Activated gamma-delta T cell (primary cell): ENCODE results near the gene PSMA4.
"Not testable (repeated sequence)": the region's sequence is repeated elsewhere in the genome, so short reads cannot be mapped to it uniquely, and the experiment has no call there.

ENCODE experiments used
- DNase-seq: peaks from one replicate; lab custom pipeline; 2025; lab: John Stamatoyannopoulos, UW

PSMA4 gene

DNA sequence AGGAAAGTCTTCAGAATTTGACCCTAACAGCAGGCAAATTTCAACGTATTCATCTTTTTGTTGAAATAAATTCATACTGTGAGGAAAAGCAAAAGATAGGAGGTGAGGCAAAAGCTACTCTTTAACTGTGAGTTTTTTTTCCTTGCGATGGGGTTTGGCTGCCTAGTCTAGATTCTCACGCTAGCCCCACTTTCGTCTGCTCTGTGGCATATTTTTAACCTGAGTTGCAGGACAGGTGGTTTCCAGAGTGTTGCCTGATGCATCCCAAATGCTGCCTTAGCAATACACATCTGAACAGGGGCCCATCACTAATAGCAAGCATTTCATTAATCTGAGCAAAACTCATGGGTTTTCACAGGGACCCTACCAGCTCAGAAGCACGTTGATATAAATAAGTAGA, 11.7 kb downstream of the PSMA4 start:
- no peak for DNase-seq

DNA sequence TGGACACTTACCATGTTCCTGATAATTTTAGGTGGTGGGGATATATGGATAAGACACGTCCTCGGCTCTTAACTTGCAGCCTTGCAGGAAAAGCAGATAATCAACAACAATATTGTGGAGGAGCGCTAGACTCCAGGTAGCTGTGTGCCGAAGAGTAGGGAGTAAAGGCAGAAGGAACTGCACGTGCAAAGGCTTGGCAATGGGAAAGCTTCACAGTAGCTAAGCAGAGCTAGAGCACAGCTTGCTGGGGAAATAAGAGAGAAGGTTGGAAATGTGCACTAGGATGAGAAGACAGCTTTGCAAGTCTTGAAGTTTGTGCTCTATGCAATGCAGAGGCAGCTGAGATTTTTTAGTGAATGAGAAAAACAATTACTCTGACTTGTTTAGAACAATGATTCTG, 12.4 kb downstream of the PSMA4 start:
- no peak for DNase-seq

DNA sequence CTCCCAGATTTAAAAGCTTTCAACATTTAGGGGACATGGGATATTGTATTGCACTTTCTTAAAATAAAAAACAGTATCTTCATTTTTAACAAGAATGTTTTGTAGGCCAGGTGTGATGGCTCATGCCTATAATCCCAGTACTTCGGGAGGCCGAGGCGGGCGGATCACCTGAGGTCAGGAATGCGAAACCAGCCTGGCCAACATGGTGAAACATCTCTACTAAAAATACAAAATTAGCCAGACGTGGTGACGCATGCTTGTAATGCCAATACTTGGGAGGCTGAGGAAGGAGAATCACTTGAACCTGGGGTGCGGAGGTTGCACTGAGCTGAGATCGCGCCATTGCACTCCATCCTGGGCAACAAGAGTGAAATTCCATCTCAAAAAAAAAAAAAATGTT, 20.0 kb downstream of the PSMA4 start:
- not testable (repeated sequence) for DNase-seq

DNA sequence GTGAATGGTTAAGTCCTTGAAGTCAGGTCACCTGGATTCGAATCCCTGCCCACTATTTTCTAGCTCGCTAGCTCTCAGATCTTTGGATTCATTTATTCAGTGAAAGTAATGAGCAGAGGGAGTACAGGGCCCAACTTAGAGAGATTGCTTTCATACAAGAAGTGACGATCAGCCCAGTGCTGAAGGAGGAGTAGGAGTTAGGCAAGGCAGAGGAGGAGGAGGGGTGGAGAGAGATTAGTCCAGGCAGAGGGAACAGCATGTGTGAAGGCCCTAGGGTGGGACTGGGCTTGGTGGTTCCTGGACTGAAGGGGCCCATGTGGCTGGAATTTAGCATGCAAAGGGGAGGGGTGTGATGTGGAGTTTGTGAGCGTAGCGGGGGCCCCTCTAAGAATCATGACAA, 21.2 kb downstream of the PSMA4 start:
- no peak for DNase-seq

DNA sequence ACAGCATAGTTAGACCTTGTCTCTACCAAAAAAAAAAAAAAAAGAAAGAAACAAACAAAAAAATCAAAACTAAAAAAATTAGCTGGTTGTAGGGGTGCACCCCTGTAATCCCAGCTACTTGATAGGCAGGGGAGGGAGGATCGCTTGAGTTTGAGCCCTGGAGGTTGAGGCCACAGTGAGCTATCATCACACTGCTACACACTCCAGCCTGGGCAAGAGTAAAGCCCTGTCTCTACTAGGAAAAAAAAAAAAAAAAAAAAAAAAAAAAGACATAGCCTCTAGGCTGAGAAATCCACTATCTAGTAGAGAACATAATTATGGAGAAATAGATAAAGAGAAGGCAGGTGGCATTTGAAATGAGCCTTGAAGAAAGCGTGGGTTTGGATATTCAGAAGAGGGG, 22.8 kb downstream of the PSMA4 start:
- DNase-seq, result no peak

DNA sequence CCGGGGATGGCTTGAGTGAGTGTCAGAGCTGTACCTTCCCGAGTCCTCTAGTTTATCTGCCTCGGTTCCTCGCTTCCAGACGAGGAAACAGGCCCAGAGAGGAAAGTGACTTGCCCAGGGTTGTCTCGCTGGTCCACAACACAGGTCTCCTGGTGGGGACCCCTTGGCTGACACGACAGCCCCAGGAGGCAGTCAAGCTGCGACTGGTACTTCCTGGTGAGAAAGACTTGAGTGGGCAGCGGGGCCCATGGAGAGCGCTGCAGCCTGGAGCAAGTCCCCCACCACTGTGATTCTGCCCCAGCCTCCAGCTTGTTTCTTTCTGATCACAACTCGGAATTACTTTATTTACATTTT, 24.5 kb downstream of the PSMA4 start:
- no peak for DNase-seq

DNA sequence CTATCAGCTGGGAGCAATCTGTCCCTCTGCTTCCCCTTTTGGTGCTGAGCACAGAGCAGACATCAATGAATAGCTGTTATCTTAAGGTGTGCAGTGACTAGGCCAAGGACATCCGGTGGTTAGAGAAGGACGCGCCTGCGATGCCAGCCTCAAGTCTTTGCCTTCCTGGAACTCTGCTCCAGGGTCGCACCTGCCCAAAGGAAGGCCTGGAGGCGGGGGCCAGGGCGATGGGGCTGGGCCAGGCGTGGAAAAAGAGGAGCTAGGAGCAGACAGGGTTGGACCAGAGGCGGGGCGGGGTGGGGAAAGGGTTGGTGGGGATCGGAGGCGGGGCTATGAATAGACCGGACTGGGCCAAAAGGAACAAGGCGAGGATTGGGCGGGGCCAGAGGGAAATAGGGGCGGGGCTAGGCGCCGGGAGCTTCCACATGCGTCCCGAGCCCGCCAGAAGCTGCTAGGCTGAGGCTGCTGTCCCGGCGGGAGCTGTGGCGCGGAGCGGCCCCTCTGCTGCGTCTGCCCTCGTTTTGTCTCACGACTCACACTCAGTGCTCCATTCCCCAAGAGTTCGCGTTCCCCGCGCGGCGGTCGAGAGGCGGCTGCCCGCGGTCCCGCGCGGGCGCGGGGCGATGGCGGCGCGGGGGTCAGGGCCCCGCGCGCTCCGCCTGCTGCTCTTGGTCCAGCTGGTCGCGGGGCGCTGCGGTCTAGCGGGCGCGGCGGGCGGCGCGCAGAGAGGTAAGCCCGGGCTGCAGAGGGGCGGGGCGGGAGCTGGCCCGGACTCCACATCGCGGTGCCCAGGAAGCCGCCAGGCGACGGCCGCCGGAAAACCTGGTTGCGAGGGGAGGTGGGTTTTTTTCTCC, 25.1 kb downstream of the PSMA4 start, which contains the start of gene CHRNA5:
CHRNA5 (plus strand) TSS at position 424 of the 854 bp plus-strand sequence; CDS start at position 624, 200 bp downstream.
- DNase-seq, result peak; percentile 34

DNA sequence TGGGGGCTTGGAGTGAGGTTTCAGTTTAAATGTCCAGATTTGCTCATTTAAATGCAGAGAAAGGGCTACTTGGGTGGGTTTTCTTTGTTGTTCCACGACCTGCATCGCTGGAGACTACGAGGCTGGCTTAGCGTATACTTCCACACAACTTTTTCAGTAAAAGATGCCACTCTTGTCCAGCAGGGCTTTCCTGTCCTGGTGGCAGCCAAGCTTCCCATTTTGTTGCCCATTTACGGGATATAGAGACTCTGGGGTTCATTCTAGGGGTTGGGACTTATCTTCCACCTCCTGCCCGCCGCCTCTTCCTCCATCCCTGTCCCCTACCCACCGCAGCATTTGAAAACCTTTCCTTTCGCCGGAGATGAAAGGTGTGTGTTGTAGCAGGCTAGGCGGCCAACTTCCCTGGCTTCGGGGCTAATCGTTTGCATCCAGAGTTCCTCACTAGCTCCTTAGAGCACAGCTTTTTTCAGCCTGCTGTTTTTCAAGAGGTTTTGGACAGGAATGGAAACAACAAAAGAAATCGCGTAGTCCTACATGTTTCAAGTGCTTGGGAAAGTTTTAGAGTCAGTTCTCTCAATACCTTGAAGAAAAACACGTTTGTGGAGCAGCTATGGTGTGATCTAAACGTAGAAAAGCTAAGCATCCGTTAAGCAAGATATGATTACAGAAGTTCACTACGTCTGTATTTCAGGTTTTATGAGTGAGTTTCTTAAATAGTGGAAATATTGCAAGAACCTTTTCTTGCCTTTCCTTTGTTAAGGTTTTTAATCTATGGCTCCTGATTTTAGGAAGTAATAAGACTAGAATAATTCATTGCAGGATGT, 25.9 kb downstream of the PSMA4 start:
- no peak for DNase-seq

DNA sequence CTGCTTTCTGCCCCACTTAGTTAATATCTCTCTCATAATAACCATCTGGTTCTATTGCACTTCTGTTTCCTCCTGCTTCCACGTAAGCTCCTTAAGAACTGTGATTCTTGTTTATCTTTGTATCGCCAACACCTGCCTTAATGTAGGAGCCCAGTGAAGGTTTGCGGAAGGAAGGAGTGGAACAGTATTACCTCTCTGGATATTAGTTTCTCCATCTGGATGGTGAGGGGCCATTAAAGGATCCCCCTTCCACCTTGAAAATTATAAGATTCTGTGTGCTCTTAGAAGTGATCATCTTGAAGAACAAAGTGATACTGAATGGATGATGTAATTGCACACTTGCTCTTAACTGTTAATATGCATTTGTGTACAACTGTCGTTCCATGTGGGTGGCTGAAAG, 27.3 kb downstream of the PSMA4 start:
- no peak for DNase-seq

DNA sequence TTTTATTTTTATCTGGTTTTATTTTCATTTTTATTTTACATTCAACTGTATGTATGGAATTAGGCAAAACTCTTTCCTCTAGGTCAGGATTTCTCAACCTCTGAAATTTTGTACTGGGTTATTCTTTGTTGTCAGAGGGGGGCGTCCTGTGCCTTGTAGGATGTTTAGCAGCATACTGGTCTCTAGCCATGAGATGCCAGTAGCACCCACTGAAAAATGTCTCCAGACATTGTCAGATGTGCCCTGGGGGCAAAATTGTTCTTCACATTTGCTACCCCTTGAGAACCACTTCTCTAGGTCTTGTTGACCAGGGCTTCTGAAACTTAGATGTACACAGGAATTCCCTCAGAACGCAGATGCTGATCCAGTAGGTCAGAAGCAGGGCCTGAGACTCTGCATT, 30.5 kb downstream of the PSMA4 start:
- no peak for DNase-seq

DNA sequence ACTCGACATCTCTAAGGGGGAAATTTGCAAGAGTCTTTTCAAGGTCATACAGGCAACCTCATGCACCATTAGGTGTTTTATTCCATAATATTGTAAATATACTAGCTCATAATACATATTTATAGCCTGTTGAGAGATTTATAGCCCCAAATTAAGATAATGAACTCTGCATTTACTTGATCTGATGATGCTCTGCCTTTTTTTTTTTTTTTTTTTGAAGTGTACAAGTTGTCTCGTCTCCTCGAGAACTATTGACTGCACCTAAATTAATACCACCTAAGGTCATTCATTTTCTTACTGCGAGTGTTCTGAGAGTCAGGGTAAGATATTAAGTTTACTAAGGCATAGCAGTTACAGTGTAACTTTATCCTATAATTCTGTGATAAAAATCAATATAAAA, 31.1 kb downstream of the PSMA4 start:
- no peak for DNase-seq

DNA sequence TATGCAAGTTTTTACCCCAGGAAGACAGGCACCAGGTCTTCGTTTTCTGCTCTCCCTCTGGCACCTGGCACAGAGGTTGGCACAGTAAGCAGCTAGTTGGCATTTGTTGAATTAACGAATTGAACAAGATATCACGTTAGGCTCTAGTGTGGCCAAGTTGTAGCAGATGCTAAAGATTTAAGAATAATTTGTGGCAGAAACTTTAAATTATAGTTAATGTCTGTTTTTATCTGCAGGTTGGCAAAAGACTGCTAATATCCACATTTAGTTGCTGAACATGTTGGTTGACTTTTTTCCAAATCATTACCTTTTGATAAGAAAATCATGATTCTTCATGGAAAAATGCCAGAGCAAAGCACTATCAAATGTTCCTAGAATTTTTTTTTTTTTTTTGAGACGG, 33.2 kb downstream of the PSMA4 start:
- no peak for DNase-seq

DNA sequence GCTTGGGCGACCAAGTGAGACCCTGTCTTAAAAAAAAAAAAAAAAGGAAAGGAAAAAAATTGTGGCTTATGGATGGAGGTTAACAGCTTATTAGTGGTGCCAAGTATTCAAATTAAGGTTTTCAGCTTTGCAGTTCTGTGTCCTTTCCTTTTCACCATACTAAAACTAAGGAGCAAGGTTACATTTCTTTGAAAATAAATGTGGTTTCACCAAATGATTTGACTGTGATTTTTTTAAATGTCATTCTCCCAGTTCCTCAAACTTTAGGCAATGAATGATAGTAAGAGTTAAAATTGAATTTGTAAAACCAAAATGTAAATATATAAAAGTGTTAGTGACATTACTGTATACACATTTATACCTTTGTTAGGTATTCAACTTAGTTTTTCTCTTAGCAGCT, 34.7 kb downstream of the PSMA4 start:
- no peak for DNase-seq

DNA sequence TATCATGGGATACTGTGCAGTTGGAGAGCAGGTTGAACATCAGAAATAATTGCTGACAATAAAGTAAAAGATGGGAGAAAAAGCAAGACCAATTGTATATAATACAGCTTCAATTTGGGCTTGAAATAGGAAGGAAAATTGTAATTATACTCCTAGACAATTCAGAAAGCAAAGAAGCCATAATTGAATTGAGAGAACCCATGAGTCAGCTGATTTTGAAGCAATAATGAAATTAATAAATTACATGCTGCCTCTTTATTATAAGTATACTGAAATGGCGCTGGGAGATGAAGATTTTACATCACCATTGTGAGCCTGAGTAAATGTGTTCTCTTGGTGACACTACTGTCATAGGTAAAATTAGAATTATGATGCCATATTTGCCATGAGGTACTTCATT, 57.3 kb downstream of the PSMA4 start:
- no peak for DNase-seq

DNA sequence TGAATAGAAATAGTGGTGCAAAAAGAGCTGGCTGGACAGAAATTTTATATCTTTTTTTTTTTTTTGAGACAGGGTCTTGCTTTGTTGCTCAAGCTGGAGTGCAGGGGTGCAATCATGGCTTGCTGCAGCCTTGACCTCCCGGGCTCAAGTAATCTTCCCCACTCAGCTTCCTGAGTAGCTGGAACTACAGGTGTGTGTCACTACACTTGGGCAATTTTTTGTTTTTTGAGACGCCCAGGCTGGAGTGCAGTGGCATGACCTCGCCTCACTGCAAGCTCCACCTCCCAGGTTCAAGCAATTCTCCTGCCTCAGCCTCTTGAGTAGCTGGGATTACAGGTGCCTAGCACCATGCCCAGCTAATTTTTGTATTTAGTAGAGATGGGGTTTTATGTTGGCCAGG, 58.1 kb downstream of the PSMA4 start:
- DNase-seq, result no peak

DNA sequence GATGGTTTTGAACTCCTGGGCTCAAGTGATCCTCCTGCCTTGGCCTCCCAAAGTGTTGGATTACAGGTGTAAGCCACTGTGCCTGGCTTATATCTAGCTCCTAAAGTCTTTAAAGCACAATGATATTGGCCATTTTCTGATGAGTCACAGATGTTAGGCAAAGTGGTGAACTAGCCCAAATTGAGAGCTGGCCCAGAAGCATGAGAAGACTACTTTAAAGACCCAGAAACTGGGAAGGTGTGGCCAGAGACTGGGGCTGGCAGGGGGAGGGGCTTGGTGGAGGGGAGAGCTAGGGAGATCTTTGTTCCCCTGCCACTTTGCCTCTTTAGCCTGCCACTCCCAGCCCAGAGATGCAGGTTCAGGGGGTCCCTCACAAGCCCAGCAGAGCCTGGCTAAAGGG, 58.9 kb downstream of the PSMA4 start:
- no peak for DNase-seq
